Measurements from ENCODE around the gene ZBTB21.
A peak's percentile ranks its signal among the peaks of the same experiment; 100 is the strongest.

ZBTB21 gene

GRCh38 chr21:42019101-42019605 is 9.0 kb upstream of the ZBTB21 start:
- no peaks in the 10 kb centered on the region for H3K4me1 ChIP-seq
- H3K4me3 ChIP-seq: no peak overlapping the region
- no peaks in the 10 kb centered on the region for H3K36me3 ChIP-seq
- no peak for TF ChIP-seq CTCF (IDR thresholded peaks at IDR 0.05)
- no peak overlapping the region for H3K27ac ChIP-seq
- DNase-seq: peak in 1 of 2 donors; percentile 42
- peaks cover 0 to 14% of the 10 kb centered on the region in 2 donors for H3K27me3 ChIP-seq
- intact Hi-C loops (cut with DNase I; ENCODE audit: low total_unique reads): loop anchor here (10.0 kb wide), 1 partner anchor 404 kb away; no protein-coding TSS in a partner anchor
- no peaks in the 10 kb centered on the region for H3K9me3 ChIP-seq

- Histone ChIP-seq H3K4me1 (no peaks in the 10 kb centered on the region), H3K36me3 (no peaks in the 10 kb centered on the region), H3K4me3 (no peak overlapping the region), H3K27me3 (peaks cover 0 to 14% of the 10 kb centered on the region in 2 donors), H3K9me3 (no peaks in the 10 kb centered on the region), H3K27ac (no peak overlapping the region)
- intact Hi-C loops (cut with DNase I; ENCODE audit: low total_unique reads): loop anchor here (10.0 kb wide), 1 partner anchor 402 kb away; no protein-coding TSS in a partner anchor
- no peak for TF ChIP-seq CTCF (IDR thresholded peaks at IDR 0.05)
- no peak for DNase-seq
Observed at GRCh38 chr21:42017022-42017421, 6.9 kb upstream of the ZBTB21 start.

GRCh38 chr21:42016364-42016985 is 6.3 kb upstream of the ZBTB21 start:
- peaks cover 0 to 2% (median under 1%) of the 10 kb centered on the region in 4 donors for H3K4me1 ChIP-seq
- H3K27ac ChIP-seq: no peak overlapping the region
- no peaks in the 10 kb centered on the region for H3K36me3 ChIP-seq
- intact Hi-C loops (cut with DNase I; ENCODE audit: low total_unique reads): loop anchor here (10.0 kb wide), 1 partner anchor 402 kb away; no protein-coding TSS in a partner anchor
- H3K9me3 ChIP-seq: no peaks in the 10 kb centered on the region
- DNase-seq: no peak
- TF ChIP-seq CTCF (IDR thresholded peaks at IDR 0.05): no peak
- peaks cover 0 to 14% of the 10 kb centered on the region in 2 donors for H3K27me3 ChIP-seq
- no peak overlapping the region for H3K4me3 ChIP-seq

GRCh38 chr21:42013931-42014330 is 3.8 kb upstream of the ZBTB21 start:
- peaks cover 0 to 2% of the 10 kb centered on the region in 2 donors for H3K27me3 ChIP-seq
- DNase-seq: no peak
- intact Hi-C loops (cut with DNase I; ENCODE audit: low total_unique reads): loop anchor here (5.0 to 10.0 kb wide), 3 partner anchors 52 to 399 kb away; no protein-coding TSS in a partner anchor
- H3K9me3 ChIP-seq: no peaks in the 10 kb centered on the region
- no peak overlapping the region for H3K27ac ChIP-seq
- no peak overlapping the region for H3K4me3 ChIP-seq
- no peak for TF ChIP-seq CTCF (IDR thresholded peaks at IDR 0.05)
- H3K4me1 ChIP-seq: peaks cover 0 to 8% (median 2%) of the 10 kb centered on the region in 4 donors
- H3K36me3 ChIP-seq: no peaks in the 10 kb centered on the region

GRCh38 chr21:42013376-42013775 is 3.2 kb upstream of the ZBTB21 start:
- H3K9me3 ChIP-seq: no peaks in the 10 kb centered on the region
- H3K27me3 ChIP-seq: no peaks in the 10 kb centered on the region
- no peak for DNase-seq
- H3K27ac ChIP-seq: no peak overlapping the region
- TF ChIP-seq CTCF (IDR thresholded peaks at IDR 0.05): no peak
- H3K4me1 ChIP-seq: peaks cover 0 to 13% (median 6%) of the 10 kb centered on the region in 4 donors
- intact Hi-C loops (cut with DNase I; ENCODE audit: low total_unique reads): loop anchor here (5.0 to 10.0 kb wide), 3 partner anchors 51 to 399 kb away; no protein-coding TSS in a partner anchor
- no peaks in the 10 kb centered on the region for H3K36me3 ChIP-seq
- H3K4me3 ChIP-seq: no peak overlapping the region
